IPS DF 4.7 (cell line): ENCODE data around the gene ARSD.
"Not testable (repeated sequence)": the region's sequence is repeated elsewhere in the genome, so short reads cannot be mapped to it uniquely, and the experiment has no call there.

Source experiments
- DNase-seq: peaks from one replicate; pipeline ENCODE4 v3.0.0-alpha.2; 2013; ENCODE audit warnings: low spot score; ENCODE audit errors: extremely low read depth

The ARSD gene

GRCh38 chrX:2933125-2933900, 4.2 kb upstream of the ARSD start:
- no peak for DNase-seq

GRCh38 chrX:2931612-2932011, 2.5 kb upstream of the ARSD start:
- DNase-seq: no peak

- DNase-seq: no peak
Measured at GRCh38 chrX:2931155-2931554, 2.0 kb upstream of the ARSD start.

GRCh38 chrX:2928191-2928582, 952 bp downstream of the ARSD start:
- DNase-seq: no peak

- DNase-seq: no peak
Measured at GRCh38 chrX:2926664-2927275, 2.4 kb downstream of the ARSD start.

- DNase-seq: not testable (repeated sequence)
Measured at GRCh38 chrX:2926255-2926654, 2.9 kb downstream of the ARSD start.

- no peak for DNase-seq
Measured at GRCh38 chrX:2924151-2924550, 5.0 kb downstream of the ARSD start.

GRCh38 chrX:2921750-2922149, 7.4 kb downstream of the ARSD start:
- no peak for DNase-seq

- no peak for DNase-seq
Measured at GRCh38 chrX:2921193-2921592, 7.9 kb downstream of the ARSD start.

GRCh38 chrX:2917767-2918166, 11.4 kb downstream of the ARSD start:
- DNase-seq: no peak

GRCh38 chrX:2913118-2913517, 16.0 kb downstream of the ARSD start:
- no peak for DNase-seq

- no peak for DNase-seq
Measured at GRCh38 chrX:2910109-2910508, 19.0 kb downstream of the ARSD start.

- no peak for DNase-seq
Measured at GRCh38 chrX:2908125-2908685, 20.9 kb downstream of the ARSD start.

GRCh38 chrX:2907295-2907694, 21.8 kb downstream of the ARSD start:
- DNase-seq: no peak

- no peak for DNase-seq
Measured at GRCh38 chrX:2903366-2903765, 25.8 kb downstream of the ARSD start.

- no peak for DNase-seq
Measured at GRCh38 chrX:2902841-2903240, 26.3 kb downstream of the ARSD start.

- DNase-seq: no peak
Measured at GRCh38 chrX:2901367-2902036, 27.6 kb downstream of the ARSD start.

- DNase-seq: no peak
Measured at GRCh38 chrX:2898846-2899512, 30.2 kb downstream of the ARSD start.

GRCh38 chrX:2897690-2898623, 31.2 kb downstream of the ARSD start:
- not testable (repeated sequence) for DNase-seq

- no peak for DNase-seq
Measured at GRCh38 chrX:2897311-2897689, 31.8 kb downstream of the ARSD start.

GRCh38 chrX:2894885-2895292, 34.2 kb downstream of the ARSD start:
- DNase-seq: no peak
